GM18508 (cell line): ENCODE results near the gene RBBP8NL.

Source experiments
- ATAC-seq: cut with Tn5 transposase; IDR thresholded peaks from one replicate; pipeline ENCODE4 v1.9.1; 2021; ENCODE audit warnings: moderate number of reproducible peaks; ENCODE audit not compliant: insufficient read depth, unreplicated experiment

Gene RBBP8NL

GRCh38 chr20:62396367-62397239 is 30.7 kb downstream of the RBBP8NL start:
- no peak for ATAC-seq

DNA sequence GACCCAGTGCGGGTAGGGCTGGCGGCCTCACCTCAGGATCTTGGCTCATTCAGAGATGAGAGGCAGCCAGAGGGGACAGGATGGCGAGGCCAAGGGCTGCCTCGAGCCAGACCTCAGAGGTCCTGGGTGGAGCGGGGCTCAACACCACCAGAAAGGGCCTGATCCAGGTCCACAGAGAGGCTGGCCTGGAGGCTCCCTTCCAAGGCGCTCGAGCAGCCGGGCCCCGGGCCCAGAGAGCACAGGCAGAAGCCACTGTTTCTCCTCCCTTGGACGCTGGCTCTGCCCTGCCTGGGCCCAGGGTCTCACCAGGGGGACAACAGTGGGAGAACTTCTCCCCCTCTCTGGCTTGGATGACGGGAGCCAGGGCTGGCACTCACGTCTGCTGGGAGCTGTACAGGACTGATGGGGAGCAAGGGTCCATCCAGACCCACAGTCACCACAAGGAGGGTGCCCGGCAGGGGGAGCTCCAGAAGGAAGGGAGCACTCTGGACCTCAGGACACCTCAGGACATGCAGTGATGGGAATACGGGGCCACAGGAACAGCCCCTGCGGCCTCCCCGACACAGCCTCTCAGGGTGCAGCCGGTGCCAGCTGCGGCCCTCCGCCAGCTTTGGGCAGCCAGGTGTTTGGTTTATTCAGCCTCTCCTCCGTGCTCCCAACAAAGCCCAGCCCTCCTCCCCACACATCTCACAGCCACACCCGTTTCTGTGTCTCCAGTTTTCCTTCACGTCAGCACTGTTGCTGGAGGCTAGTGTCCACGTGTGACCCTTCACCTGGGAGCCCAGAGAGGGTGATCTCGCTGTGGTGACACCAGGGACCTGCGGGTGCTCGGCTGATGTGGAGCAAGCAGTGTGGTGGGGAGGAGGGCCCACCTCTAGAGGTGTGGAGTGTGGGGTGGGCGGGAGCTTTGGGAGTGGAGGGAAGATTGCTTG is 31.8 kb downstream of the RBBP8NL start:
- no peak for ATAC-seq

DNA sequence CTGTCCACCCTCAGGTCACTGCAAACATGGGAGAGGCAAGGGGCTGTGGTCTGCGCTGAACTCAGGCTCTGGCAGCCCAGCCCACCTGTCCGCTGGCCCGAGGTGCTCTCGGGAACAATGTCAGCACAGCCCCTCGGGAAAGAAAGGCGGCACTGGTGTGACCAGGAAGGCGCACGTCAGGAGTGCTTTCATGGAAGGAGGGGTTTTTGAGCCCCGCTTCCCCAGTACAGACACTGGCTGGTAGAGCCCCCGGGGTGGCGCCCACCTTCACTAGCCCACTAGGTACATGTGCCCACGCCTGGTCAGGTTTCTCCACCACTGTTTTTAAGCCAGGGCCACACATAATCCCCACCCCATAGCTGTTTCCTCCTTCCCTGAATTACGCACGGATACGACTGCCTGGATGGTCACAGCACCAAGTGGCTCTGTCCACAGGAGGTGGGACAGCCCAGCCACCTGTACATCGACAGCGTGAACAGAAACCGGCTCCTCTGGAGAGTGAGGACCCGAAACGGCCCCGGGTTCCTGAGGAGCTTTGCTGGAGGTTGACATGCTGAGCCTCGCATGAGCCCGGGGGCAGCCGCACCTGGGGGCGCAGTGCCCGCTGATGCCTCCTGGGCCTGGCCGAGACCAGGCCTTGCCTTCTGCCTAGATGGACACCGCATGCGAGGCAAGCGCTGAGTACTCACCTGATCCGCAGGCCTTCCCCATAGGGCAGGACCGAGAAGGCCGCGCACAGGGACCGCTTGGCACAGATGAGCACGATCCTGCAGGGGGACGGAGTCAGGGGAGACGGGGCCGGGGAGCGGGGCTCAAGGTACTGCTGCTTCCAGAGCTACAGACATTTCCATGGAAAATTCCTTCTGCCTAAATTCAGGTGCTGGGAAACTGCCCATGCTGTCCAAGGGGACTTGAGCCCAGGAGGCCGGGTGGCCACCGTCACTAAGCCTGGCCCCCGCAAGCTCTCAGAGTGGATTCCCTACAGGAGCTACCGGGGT is 32.8 kb downstream of the RBBP8NL start:
- ATAC-seq, result no peak

- no peak for ATAC-seq
Observed at GRCh38 chr20:62393830-62394229, 33.5 kb downstream of the RBBP8NL start.

DNA sequence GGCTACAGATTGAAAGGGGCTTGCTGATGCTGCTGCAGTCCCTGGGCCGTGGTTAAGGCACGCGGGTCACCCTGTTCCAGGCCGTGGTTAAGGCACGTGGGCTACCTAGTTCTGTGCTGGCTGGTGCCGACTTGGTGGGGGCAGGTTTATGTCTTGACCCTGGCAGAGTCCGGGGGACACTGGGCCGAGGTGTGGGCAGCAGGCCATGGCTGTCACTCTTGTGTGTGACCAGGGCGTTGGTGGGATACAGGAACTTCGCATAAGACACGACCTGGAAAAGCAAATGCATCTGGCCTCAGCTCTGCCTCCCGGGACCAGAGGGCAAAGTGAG is 34.0 kb downstream of the RBBP8NL start:
- no peak for ATAC-seq

- no peak for ATAC-seq
Observed at GRCh38 chr20:62392621-62393334, 34.6 kb downstream of the RBBP8NL start.

DNA sequence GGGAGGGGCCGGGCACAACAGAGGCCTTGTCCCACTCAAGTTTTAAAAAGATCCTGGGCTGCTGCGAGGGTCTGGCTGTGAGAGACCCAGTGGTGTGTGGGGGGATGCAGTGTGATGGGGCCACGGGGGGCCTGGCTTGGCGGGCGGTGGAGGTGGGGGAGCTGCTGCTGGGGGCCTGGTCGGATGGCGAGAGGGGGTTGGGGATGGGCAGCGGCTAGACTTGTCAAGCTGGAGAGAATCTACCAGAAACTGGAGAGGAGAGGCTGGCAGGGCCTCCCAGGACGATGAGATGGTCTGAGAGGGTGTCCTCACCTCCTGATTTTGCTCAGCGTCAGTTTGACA is 35.3 kb downstream of the RBBP8NL start:
- no peak for ATAC-seq

DNA sequence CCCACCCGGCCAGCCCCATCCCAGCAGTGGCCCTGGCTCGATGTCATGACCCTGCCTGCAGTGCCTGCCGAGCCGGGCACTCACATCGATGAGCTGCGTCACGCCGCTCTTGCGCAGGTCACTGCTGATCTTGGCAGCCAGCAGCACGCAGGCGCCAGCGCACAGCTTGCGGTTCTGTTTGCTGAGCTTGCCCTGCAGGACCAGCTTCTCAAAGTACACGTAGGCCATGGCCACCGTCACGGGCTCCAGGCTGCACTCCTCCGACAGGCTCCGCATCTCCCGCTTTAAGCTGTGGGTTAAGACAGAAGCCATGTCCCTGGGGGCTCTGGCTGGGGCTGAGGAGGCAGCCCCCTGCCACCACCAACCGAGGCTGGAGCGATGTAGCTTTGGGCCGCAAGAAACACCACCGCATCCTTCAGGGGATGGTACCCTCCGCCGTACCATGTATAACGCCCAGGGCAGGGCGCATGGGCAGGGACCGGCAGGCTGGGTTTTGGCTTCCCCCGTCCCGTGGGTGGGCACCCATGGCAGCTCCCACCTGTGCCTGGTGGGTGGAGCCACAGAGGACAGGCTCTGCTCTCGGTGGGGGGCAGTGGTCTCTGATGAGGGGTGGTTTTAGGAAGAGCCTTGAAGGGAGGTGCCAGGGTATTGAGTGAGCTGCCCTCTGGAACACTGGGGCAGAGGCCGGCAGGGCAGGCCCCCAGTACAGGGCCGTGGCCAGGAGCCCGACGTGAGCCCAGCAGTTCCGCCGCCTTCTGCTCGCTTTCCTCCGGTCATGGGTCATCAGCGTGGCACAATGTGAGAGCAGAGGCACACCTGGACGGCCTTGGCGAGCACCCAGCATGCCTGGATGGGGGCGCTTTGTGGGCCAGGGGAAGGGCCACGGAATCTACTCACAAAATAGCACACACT is 35.9 kb downstream of the RBBP8NL start:
- ATAC-seq, result no peak

DNA sequence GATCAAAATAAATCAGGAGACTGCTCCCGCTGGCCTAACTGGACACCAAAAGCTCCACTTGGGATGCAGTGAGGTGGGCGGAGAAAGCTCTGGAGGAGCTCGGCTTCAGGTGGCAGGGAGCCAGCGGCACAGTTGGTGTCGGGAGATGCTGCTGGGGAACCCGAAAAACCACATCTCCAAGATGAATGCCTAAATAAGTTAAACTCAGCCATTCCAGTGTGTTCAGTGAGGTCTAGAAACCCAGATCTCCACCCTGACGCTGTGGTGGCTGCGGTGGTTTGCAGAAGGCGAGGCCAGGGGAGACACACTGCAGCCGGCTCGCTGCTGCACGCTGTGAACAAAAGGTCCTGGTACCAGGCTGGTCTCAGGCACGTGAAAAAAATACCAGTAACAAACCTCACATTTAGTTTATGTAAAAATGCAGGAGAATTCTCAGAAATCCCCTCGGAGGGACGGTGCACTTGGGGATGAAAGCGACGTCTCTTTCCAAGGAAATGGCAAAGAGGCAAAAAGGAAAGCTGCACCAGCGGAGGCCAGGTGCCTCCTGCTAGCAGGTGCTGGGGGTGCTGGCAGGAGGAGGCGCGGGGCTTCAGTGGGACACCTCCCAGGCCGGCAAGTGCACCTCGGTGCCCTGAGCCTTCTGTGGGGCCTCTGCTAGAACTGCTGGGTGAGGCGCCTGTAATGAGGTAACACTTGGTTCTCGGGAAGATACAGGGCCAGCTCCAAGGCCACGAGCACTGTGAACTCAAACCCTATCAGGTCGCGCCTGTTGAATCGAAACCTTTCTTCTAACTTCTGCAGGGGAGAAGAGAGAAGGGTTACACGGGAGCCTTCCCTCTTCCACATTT is 36.8 kb downstream of the RBBP8NL start:
- ATAC-seq, result no peak

DNA sequence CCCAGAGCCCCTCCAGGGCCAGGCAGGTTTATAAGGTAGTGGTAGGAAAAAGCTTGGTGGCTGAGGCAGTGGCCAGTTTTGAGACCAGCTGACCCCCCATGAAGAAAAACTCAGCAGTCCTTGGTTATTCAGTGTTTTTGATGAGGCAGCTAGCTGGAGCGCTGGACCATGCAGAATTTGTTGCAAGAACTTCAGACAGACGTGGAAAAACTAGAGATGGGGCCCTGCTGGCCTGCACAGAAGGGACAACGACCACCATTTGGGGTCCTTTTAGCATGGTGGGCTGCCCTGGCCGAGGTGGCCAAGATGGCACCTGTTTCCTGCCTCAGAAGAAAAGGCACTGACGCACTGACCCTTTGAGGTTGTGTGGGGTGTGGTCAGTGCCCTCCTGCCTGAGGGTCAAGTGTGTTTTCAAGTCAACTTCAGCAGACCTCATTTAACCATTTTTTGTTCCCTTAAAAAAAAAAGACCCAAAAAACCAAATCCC is 37.7 kb downstream of the RBBP8NL start:
- no peak for ATAC-seq

- no peak for ATAC-seq
Observed at GRCh38 chr20:62388839-62389600, 38.3 kb downstream of the RBBP8NL start.

DNA sequence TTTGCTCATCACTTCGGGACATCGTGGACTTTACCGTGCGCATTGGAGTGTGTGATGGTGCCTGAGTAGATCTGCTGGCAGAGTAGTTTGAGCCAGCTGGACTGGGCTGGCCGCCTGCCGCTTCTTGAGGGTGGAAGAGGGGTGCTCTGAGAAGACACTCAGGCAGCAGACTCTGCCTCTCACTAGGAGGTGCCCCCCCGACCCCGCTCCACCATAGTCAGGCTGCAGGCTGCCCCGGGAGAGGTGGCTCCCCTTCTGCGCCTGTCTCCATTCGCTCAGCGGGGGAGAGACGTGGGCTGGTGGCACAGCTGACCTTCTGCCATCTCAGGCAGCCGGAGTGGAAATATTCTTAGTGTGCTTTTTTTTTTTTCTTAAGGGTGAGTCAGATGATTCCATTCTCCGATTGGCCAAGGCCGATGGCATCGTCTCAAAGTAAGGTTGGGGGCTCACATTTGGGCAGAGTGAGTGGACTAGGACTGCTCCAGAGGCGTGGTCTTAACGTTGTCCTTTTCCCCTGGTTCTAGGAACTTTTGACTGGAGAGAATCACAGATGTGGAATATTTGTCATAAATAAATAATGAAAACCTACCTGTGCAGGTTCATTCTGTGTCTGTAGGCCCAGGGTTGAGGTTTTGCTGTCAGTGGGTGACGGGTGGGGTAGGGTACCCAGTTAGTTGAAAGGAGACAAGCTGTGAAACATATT is 39.3 kb downstream of the RBBP8NL start:
- ATAC-seq, result no peak

- no peak for ATAC-seq
Observed at GRCh38 chr20:62387219-62387913, 40.0 kb downstream of the RBBP8NL start.

GRCh38 chr20:62386383-62387218 is 40.7 kb downstream of the RBBP8NL start, which contains the start of gene RPS21:
Gene RPS21 (plus strand): TSS chr20:62387103. CDS start chr20:62387339, 236 bp downstream.
- ATAC-seq, result no peak
